IMR-90 (cell line): Measurements from ENCODE around the gene LRRC56. TPM values are rescaled to one million over a fixed set of nuclear protein-coding genes. Genes with fewer than 3 reads are reported as not detected.

Experiments
- ATAC-seq: fragments of 200-7000 bp; cut with Tn5 transposase; 2 replicates; pipeline ENCODE4 v1.9.1; 2020; ENCODE audit warnings: low read depth, mild to moderate bottlenecking, moderate library complexity
- BruUV-seq: library from RNA; stranded (reverse); fragments of 400-500 nt; replicated peaks from 2 replicates; lab custom pipeline; 2021; lab: Mats Ljungman, UMichigan
- CTCF ChIA-PET: fragments of 300-600 bp; formaldehyde crosslinking; extraction: SDS; loops from one replicate; lab custom pipeline; 2021; ENCODE audit warnings: antibody characterized with exemption; lab: Yijun Ruan, JAX
- POLR2A ChIA-PET: fragments of 300-600 bp; sonication (Branson Sonifier 250); formaldehyde crosslinking; loops from one replicate; lab custom pipeline; 2022; ENCODE audit warnings: antibody characterized with exemption; ENCODE audit not compliant: unreplicated experiment; lab: Charles Lee
- DNase-seq: peaks from one replicate; pipeline ENCODE4 v3.0.0; 2013
- H2AFZ ChIP-seq: replicated peaks from 2 replicates; pipeline ENCODE3; 2013; ENCODE audit warnings: low read length, mild to moderate bottlenecking; ENCODE audit not compliant: poor library complexity
- H2AK5ac ChIP-seq: 2 replicates; pipeline ENCODE4 v1.6.1; 2013; ENCODE audit warnings: low read depth, low read length, inconsistent platforms
- H2AK9ac ChIP-seq: replicated peaks from 2 replicates; pipeline ENCODE3; 2013; ENCODE audit warnings: mild to moderate bottlenecking, low read depth, low read length, moderate library complexity; ENCODE audit not compliant: poor library complexity
- H2BK120ac ChIP-seq: 2 replicates; pipeline ENCODE4 v1.6.1; 2013; ENCODE audit warnings: low read depth, low read length, inconsistent platforms
- H2BK15ac ChIP-seq: 3 replicates; pipeline ENCODE4 v1.6.1; 2013; ENCODE audit warnings: low read depth, low read length, inconsistent platforms
- H2BK20ac ChIP-seq: 2 replicates; pipeline ENCODE4 v1.6.1; 2013; ENCODE audit warnings: low read depth, mild to moderate bottlenecking, inconsistent platforms, low read length, moderate library complexity
- H2BK5ac ChIP-seq: 2 replicates; pipeline ENCODE4 v1.6.1; 2013; ENCODE audit warnings: mild to moderate bottlenecking, low read depth, low read length, inconsistent platforms; ENCODE audit not compliant: poor library complexity, severe bottlenecking
- H3K14ac ChIP-seq: replicated peaks from 2 replicates; pipeline ENCODE4 v1.6.1; 2013; ENCODE audit warnings: low read depth, low read length, inconsistent platforms
- H3K18ac ChIP-seq: 2 replicates; pipeline ENCODE4 v1.6.1; 2013; ENCODE audit warnings: low read depth, low read length, control low read depth
- H3K23ac ChIP-seq: 2 replicates; pipeline ENCODE4 v1.6.1; 2013; ENCODE audit warnings: low read depth, low read length, inconsistent platforms
- H3K27ac ChIP-seq: 2 replicates; pipeline ENCODE4 v1.5.1; 2013; ENCODE audit warnings: mild to moderate bottlenecking, control low read depth, low read length; ENCODE audit not compliant: insufficient read depth
- H3K27me3 ChIP-seq: 2 replicates; pipeline ENCODE4 v1.6.1; 2013; ENCODE audit warnings: low read length; ENCODE audit not compliant: control insufficient read depth, insufficient read depth
- H3K36me3 ChIP-seq: 2 replicates; pipeline ENCODE4 v1.6.1; 2013; ENCODE audit warnings: low read length, mixed read lengths; ENCODE audit not compliant: control insufficient read depth, insufficient read depth
- H3K4ac ChIP-seq: 2 replicates; pipeline ENCODE4 v1.6.1; 2013; ENCODE audit warnings: low read depth, low read length, inconsistent platforms
- H3K4me1 ChIP-seq: 2 replicates; pipeline ENCODE4 v1.6.1; 2013; ENCODE audit warnings: low read length, mixed read lengths; ENCODE audit not compliant: control insufficient read depth, insufficient read depth
- H3K4me2 ChIP-seq: 2 replicates; pipeline ENCODE4 v1.6.1; 2013; ENCODE audit warnings: low read depth, mild to moderate bottlenecking, control low read depth, low read length, moderate library complexity
- H3K4me3 ChIP-seq: 2 replicates; pipeline ENCODE4 v1.5.1; 2013; ENCODE audit warnings: low read depth, mild to moderate bottlenecking, control low read depth, low read length, moderate library complexity; ENCODE audit not compliant: insufficient read depth
- H3K56ac ChIP-seq: 2 replicates; pipeline ENCODE4 v1.6.1; 2013; ENCODE audit warnings: low read length, inconsistent platforms; ENCODE audit not compliant: insufficient read depth; ENCODE audit errors: extremely low read depth
- H3K79me1 ChIP-seq, 2 experiments: 2 replicates each; pipeline ENCODE4 v1.6.1; 2013; ENCODE audit warnings: low read length in 2 of 2, inconsistent platforms in 1 of 2, low read depth in 1 of 2
- H3K9ac ChIP-seq: 2 replicates; pipeline ENCODE4 v1.6.1; 2013; ENCODE audit warnings: low read depth, low read length, control low read depth
- H3K9me1 ChIP-seq: 2 replicates; pipeline ENCODE4 v1.6.1; 2013; ENCODE audit warnings: low read length, inconsistent platforms; ENCODE audit not compliant: insufficient read depth
- H3K9me3 ChIP-seq: 2 replicates; pipeline ENCODE4 v1.6.1; 2013; ENCODE audit warnings: low read length; ENCODE audit not compliant: control insufficient read depth, insufficient read depth
- H4K20me1 ChIP-seq: 2 replicates; pipeline ENCODE4 v1.6.1; 2013; ENCODE audit warnings: low read length, inconsistent platforms; ENCODE audit not compliant: insufficient read depth
- H4K5ac ChIP-seq: 2 replicates; pipeline ENCODE4 v1.6.1; 2013; ENCODE audit warnings: mild to moderate bottlenecking, low read depth, low read length, control low read depth
- H4K8ac ChIP-seq, 2 experiments: 2 replicates each; pipeline ENCODE4 v1.6.1; 2013; ENCODE audit warnings: low read depth in 2 of 2, low read length in 2 of 2, control low read depth in 1 of 2, inconsistent platforms in 1 of 2
- H4K91ac ChIP-seq: 2 replicates; pipeline ENCODE4 v1.6.1; 2013; ENCODE audit warnings: low read depth, low read length, inconsistent platforms; ENCODE audit not compliant: insufficient read depth
- ELK1 ChIP-seq: fragments of 150-350 bp; IDR thresholded peaks from 2 replicates; pipeline ENCODE4 v1.6.1; 2016; ENCODE audit warnings: low read depth, mild to moderate bottlenecking, low read length, moderate library complexity, borderline replicate concordance
- MAFK ChIP-seq: IDR thresholded peaks from 2 replicates; pipeline ENCODE4 v1.6.1; 2012; ENCODE audit warnings: low read depth, low read length, improper control_type of control experiment
- RFX5 ChIP-seq: IDR thresholded peaks from 2 replicates; pipeline ENCODE4 v1.8.0; 2012; ENCODE audit warnings: low read depth, mild to moderate bottlenecking, low read length, moderate library complexity
- SMC3 ChIP-seq: fragments of 150-350 bp; IDR thresholded peaks from 2 replicates; pipeline ENCODE4 v1.6.1; 2016; ENCODE audit warnings: low read depth, mild to moderate bottlenecking, antibody characterized with exemption, low read length, moderate library complexity
- WGBS, 2 experiments: methylation state at CpG; one replicate each; pipeline versions ENCODE4 v1.1.5 to v1.1.7; 2013; ENCODE audit warnings: missing lambda C conversion rate in 2 of 2; ENCODE audit not compliant: insufficient read length in 1 of 2; ENCODE audit errors: extremely low coverage in 2 of 2; 5-methylcytosine and 5-hydroxymethylcytosine counted together
- dilution Hi-C: fragments of 300-500 bp; cut with HindIII; formaldehyde crosslinking; loops from one replicate; pipeline ENCODE4 v1.14.3; 2018; ENCODE audit warnings: low sequenced_read_pairs; ENCODE audit not compliant: unreplicated experiment
- in situ Hi-C: fragments of 300-500 bp; cut with MboI; formaldehyde crosslinking; loops from 3 replicates; pipeline ENCODE4 v1.14.3; 2019; ENCODE audit warnings: low sequenced_read_pairs, inconsistent platforms, mixed read lengths
- intact Hi-C: fragments of 100-400 bp; cut with micrococcal nuclease; formaldehyde crosslinking; loops from 2 replicates; pipeline ENCODE4 v1.10.0; 2022
- polyA plus RNA-seq, 3 experiments: library from polyadenylated mRNA; depleted of rRNA; stranded (reverse); fragments of >200 nt; gene quantifications; 2 replicates each; pipeline ENCODE4 v1.2.3, GENCODE V29; 2012; ENCODE audit warnings: low replicate concordance in 1 of 3
- total RNA-seq: library from RNA; depleted of rRNA; stranded (reverse); fragments of >200 nt; gene quantifications from 2 replicates; pipeline ENCODE4 v1.2.3, GENCODE V29; 2012

The LRRC56 gene
- total and polyA plus RNA-seq, 2 of the 4 experiments (the other 2 are of a cell fraction) = 0.36 to 1.3 TPM

DNA sequence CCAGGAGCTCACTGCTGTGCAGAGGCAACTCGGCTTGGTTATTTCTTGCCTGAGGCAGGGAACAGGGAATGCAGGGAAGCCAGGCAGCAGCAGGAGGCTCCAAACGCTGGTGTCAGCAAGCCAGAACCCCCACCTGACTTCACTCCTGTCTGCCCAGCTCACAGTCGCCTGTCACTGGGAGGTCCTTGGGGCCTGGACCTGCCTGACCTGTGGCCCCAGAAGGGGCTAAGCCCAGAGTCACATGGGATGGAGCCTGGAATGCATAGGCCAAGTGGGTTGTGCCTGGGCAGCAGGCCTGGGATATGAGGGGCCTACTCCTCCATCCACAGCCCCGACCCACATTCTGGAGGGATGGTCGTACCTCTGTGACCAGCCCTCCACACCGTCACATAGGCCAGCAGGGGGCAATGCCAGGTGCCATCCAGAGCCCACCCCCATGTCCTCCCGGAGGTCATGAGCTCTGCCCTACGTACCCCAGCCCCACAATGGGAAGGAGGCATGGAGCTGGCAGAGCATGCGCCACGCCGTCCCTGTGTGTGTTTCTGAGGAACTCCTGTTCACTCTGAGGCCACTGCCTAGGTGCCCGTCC, 28.7 kb downstream of the LRRC56 start:
- H3K36me3 ChIP-seq = peaks cover 14% of the 10 kb centered on the region
- TF ChIP-seq SMC3 (no peak), ELK1 (no peak), MAFK (no peak), RFX5 (no peak)
- H3K18ac ChIP-seq = no peak overlapping the region
- H3K9me3 ChIP-seq = no peaks in the 10 kb centered on the region
- peak overlapping the region; percentile 12; the same call in 1 of the 2 replicates for H3K4me2 ChIP-seq
- peak overlapping the region; percentile 23 for H2AK9ac ChIP-seq
- peaks cover 22% of the 10 kb centered on the region for H3K4me1 ChIP-seq
- peak overlapping the region; percentile 11 for H2BK5ac ChIP-seq
- H4K20me1 ChIP-seq = peaks cover 29% of the 10 kb centered on the region
- ATAC-seq (no peak), DNase-seq (no peak)
- intact Hi-C loops = no loop called here
- H3K56ac ChIP-seq = no peak overlapping the region
- H2BK20ac ChIP-seq = no peak overlapping the region
- ChIA-PET POLR2A (no interaction called here), CTCF (interaction anchor here (1.0 kb wide), 1 partner anchor 11 kb away, joined by 3 read pairs; no protein-coding TSS in a partner anchor)
- no peak overlapping the region for H4K91ac ChIP-seq
- no peaks in the 10 kb centered on the region for H3K27me3 ChIP-seq
- H3K4me3 ChIP-seq = no peak overlapping the region
- H2BK120ac ChIP-seq = no peak overlapping the region
- dilution Hi-C loops = no loop called here
- no peak overlapping the region for H3K14ac ChIP-seq
- no peak overlapping the region for H3K9ac ChIP-seq
- in situ Hi-C loops = no loop called here
- no peak overlapping the region for H2BK15ac ChIP-seq
- no peak overlapping the region for H4K5ac ChIP-seq
- no peak overlapping the region for H3K27ac ChIP-seq
- H3K9me1 ChIP-seq = peaks cover 5% of the 10 kb centered on the region; the same call in 1 of the 2 replicates
- BruUV-seq = no TSS peak
- no peak overlapping the region for H3K4ac ChIP-seq
- H3K79me1 ChIP-seq = peaks cover 30 to 48% of the 10 kb centered on the region in 2 experiments; a peak in 3 of 4 replicates
- no peak overlapping the region for H2AK5ac ChIP-seq
- WGBS, 2 experiments = no CpG with 5 or more reads among the region's 12 CpGs
- H3K23ac ChIP-seq = no peak overlapping the region
- no peak overlapping the region for H4K8ac ChIP-seq
- H2AFZ ChIP-seq = peak overlapping the region; percentile 44
